ENCODE measurements around the gene CARD9.
A peak's percentile ranks its signal among the peaks of the same experiment; 100 is the strongest.
"Not testable (repeated sequence)": the region's sequence is repeated elsewhere in the genome, so short reads cannot be mapped to it uniquely, and the experiment has no call there.

Gene CARD9, protein sequence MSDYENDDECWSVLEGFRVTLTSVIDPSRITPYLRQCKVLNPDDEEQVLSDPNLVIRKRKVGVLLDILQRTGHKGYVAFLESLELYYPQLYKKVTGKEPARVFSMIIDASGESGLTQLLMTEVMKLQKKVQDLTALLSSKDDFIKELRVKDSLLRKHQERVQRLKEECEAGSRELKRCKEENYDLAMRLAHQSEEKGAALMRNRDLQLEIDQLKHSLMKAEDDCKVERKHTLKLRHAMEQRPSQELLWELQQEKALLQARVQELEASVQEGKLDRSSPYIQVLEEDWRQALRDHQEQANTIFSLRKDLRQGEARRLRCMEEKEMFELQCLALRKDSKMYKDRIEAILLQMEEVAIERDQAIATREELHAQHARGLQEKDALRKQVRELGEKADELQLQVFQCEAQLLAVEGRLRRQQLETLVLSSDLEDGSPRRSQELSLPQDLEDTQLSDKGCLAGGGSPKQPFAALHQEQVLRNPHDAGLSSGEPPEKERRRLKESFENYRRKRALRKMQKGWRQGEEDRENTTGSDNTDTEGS

GRCh38 chr9:136373300-136374182 lies at the start of gene CARD9:
TSS of gene CARD9 (minus strand) at chr9:136373669. CDS start at chr9:136372078, 1,591 bp downstream.
- no peak for DNase-seq

GRCh38 chr9:136422876-136423275 lies 49.4 kb upstream of the CARD9 start:
- no peak for DNase-seq

DNA sequence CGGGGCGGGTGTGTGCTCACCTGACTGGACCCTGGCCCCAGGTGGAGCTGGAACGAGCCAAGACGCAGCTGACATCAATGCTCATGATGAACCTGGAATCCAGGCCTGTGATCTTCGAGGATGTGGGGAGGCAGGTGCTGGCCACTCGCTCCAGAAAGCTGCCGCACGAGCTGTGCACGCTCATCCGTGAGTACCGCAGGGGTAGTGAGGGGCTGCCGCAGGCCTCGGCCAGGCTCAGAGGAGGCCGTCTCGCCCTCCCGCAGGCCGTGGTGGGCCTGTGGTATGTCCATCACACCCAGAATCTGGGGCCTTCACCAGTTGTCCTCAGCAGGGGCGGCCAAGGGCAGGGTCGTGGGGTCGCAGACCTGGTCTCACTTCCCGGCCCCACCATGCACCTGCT lies 48.3 kb upstream of the CARD9 start:
- no peak for DNase-seq

DNA sequence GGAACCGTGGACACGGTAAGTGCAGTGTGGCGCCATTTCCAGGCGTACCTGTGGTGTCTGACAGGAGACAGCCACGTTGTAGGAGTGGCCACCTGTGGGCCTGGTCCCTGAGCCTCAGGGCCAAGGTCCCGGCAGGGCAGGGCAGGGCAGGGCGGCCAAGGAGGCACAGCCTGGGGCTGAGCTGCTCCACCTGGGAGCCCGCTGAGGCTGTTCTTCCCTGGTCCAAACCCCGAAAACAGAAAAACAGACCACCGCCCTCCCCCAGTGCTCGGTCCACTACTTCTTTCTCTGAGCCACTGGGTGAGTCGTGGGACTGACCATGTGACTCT lies 45.6 kb upstream of the CARD9 start:
- no peak for DNase-seq

DNA sequence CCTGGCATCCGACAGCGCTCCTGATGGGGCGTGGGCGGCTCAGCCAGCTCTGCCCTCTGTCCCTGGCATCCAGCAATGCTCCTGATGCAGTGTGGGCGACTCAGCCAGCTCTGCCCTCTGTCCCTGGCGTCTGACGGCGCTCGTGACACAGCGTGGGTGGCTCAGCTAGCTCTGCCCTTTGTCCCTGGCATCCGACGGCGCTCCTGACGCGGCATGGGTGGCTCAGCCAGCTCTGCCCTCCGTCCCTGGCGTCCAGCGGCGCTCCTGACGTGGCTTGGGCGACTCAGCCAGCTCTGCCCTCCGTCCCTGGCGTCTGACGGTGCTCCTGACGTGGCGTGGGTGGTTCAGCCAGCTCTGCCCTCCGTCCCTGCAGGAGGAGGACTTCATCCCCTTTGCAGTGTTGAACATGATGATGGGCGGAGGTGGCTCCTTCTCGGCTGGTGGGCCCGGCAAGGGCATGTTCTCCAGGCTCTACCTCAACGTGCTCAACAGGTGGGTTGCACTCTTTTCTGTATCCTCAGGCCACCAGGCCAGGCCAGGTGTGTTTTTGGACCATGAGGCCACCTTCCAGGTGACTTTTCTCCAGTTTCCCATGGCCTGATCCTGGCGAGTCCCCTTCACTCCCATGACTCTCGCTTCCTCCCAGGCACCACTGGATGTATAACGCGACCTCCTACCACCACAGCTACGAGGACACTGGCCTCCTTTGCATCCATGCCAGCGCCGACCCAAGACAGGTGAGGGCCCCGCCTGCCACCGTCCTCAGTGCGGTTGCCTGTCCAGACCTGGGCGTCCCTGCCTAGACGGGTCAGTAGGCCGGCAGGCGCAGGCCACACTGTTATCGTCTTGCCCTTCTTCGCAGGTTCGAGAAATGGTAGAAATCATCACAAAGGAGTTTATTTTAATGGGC lies 45.0 kb upstream of the CARD9 start:
- DNase-seq: no peak

DNA sequence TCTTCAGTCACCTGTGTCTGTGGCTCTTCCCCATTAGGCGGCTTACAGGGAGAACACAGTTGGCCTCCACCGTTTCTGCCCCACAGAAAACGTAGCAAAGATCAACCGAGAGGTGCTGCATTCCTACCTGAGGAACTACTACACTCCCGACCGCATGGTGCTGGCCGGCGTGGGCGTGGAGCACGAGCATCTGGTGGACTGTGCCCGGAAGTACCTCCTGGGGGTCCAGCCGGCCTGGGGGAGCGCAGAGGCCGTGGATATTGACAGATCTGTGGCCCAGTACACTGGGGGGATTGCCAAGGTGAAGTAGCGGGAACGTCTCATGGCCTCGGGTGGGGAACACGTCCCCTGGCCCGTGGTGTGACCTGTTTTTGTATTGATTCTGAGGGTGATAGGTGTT lies 43.4 kb upstream of the CARD9 start:
- DNase-seq: no peak

- no peak for DNase-seq
These were observed 43.0 kb upstream of the CARD9 start for GRCh38 chr9:136416427-136416826.

DNA sequence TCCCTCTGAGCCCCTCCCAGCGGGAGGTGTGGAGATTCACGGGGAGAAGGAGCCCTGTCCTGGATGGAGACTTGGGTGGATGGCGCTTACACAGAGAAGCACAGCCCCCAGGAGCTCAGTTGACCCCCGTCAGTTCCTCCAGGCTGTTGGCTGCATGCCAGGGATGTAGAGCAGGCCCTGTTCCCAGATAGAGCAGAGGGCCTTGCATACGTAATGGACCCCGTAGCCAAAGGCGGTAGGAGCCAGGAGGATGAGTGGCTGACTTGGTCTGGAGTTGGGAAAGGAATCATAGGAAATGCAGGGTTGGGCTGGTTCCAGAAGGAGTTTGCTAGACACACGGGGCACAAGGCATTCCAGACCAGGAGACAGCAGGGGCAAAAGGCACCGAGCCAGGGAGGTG lies 39.5 kb upstream of the CARD9 start:
- no peak for DNase-seq

- DNase-seq: no peak
These were observed 37.9 kb upstream of the CARD9 start for GRCh38 chr9:136411378-136411777.

DNA sequence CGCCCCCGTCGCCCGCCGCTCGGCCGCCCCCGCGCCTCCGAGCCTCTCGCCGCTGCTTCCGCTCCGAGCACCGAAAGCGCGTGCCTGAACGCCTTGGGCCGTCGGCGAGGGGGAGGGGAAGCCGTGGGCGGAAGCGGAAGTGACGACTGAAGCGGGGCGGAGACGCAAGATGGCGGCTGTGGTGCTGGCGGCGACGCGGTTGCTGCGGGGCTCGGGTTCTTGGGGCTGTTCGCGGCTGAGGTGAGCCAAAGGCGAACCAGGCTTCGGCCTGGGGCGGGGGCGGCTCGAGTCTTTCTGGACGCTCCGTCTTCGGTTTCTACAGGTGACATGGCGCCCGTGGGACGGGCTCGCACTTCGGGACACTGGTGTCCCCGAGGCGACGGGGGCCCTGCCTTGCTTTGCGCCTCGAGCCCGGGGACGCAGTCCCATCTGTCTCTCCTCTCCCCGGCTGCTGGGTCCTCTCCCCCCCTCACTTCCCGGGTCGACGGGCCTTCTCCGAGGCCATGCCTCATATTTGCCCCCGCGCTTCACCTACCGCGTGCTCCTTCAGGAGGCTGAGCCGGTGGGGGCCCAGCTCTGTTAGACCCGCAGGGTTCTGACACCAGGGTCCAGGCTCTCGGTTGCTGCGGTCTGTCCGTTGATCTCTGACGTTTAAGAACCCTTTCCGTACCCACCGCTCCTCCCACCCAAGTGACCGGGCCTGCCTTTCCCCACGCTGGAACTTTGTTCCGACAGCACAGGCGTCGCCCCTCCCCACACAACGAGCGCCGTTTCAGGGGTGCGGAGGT lies 37.2 kb upstream of the CARD9 start, which contains the start of the genes ENTR1 and PMPCA:
Gene ENTR1, minus strand, starts transcription at position 115 of the 788 bp plus-strand sequence. CDS start 217 bp downstream, outside the sequence.
Gene PMPCA, plus strand, starts transcription at position 159 of the 788 bp plus-strand sequence. Its CDS starts 11 bp downstream, at position 170.
- peak; percentile 83 for DNase-seq

DNA sequence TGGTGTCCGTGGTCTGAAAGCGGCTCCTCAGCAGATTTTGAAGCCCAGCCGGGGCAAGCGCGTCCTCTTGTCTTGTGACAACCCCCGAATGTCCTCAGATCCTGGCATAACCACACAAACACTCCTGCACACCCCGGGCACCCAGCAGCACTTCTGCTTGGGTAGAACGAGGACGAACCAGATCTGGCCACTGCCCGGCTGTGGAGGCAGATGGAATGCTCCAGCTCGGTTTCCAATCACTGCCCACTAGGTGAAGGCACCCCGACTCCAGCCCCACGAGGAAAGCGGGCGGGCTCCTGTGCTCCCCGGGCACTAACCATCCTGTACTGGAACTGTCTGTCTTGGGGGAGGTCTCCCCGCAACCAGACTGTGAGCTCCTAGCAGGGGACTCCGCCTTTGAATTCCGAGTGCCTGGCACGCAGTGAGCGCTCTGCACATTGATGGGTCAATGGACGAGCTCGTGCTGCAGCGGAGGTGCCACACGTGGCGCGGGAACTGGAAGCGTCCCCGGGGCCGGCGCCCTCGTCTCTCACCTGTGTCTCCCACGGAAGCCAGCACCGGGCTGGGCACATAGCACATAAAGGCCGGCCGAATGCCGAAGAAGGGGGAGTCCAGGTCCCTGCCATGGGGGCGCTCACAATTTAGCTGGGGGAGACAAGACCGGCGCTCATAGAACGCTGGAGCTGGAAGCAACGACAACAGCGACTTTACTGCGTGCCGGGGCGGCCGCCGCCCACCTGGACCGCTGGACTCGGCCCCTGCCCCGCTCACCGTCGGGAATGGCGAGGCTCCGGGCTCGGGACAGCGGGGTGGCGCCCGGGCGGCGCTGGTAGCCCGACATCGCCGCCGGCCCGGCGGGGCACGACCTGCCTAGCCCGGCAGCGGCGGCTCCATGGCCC lies 36.3 kb upstream of the CARD9 start:
- DNase-seq: no peak

DNA sequence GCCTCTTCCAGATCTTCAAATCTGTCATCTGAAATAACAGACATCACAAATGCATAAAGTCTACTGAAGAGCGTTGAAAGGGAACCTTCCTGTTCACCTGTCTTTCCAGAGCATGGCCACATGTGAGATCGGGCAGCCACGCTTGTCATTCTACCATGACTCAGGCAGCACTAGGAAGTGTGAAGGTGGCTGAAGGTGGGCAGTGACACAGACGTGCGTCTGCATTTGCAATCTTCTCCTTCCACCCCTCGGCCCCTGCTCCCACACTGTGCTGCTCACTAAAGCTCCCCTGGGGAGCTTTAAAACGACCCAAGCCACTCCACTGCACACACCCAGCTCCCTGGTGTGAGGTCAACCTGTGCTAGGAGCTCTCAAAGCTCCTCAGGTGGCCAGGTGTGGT lies 34.4 kb upstream of the CARD9 start:
- no peak for DNase-seq

DNA sequence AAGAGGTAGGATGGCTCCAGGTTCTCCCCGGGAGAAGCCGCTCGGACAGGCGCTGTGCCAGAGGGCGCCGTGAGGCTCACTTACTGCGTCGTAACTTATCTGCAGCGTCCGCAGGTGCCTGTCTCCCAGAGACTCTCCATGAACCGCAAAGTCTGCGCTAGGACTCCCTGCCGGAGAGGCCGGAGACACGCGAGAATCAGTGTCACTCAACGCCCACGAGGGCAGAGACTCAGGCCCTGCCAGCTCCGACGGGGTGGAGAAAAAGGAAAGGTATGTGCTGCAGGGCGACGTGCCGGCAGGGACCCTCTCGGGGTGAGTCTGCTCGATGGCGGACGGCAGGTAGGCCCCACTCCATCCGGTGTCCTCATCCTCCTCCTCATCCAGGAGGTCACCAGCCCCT lies 33.6 kb upstream of the CARD9 start:
- DNase-seq: not testable (repeated sequence)

DNA sequence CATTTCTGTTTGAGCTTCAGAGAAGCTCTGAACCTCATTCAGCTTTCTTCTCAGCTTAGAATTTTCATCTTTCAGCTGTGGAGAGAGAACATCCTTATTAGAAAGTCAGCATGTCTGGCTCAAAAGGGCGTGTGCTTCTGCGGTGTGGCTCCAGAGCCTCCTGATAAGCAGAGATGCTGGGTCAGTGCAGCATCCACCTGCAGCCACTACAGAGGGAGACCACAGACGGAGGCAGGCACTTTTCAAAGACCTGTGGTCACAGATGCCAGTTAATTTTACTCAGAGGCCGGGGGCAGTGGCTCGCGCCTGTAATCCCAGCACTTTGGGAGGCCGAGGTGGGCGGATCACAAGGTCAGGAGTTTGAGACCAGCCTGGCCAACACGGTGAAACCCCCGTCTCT lies 32.4 kb upstream of the CARD9 start:
- not testable (repeated sequence) for DNase-seq

DNA sequence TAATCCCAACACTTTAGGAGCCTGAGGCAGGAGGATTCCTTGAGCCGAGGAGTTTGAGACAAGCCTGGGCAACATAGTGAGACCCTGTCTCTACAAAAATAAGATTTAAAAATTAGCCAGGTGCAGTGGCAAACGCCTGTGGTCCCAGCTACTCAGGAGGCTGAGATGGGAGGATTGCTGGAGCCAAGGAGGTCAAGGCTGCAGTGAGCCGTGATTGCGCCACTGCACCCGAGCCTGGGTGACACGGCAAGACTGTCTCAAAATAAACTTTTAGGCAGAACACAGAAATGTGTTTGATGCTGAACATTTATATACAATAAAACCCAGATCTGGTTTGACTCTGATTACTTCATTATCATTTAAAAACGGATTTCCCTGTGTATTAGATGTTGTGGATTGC lies 32.0 kb upstream of the CARD9 start:
- no peak for DNase-seq

DNA sequence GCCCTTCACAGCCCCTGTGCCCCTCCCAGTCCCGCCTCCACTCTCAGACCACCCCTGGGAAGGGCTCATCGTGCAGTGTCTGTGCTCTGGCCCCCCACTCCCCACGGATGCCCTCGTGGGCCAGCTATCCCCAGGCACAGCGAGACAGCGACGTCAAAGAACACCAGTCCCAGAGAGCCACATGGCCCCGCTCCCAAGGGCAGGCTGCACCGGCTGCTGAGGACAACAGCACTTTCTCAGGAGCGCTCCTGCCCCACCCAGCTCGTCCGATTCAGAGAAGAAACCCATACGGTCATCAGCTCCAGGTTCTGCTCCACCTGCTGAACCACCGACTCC lies 31.3 kb upstream of the CARD9 start:
- no peak for DNase-seq

- DNase-seq: no peak
These were observed 30.7 kb upstream of the CARD9 start for GRCh38 chr9:136403915-136404800.

DNA sequence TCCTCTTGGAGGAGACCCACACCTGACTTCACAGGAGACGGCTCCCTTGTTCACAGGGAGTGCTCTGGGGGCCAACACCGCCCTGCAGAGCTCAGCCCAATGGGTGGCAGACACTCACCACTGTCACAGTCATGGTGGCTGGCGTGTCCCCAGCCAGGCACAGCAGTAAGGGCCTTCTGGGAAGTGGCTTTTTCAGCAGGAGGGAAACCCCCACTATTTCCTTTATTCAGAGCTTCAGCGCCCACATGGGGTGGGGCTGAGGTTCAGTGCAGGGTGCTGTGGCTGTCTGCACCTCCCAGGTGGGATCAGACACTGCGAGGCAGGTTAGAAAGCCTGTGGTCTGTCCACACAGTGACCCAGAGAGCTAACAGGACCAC lies 30.1 kb upstream of the CARD9 start:
- DNase-seq: no peak

GRCh38 chr9:136402067-136402466 lies 28.6 kb upstream of the CARD9 start:
- no peak for DNase-seq

Measured in NCI-H748 treated with DMSO at 0.1 percent for 48 hours (cell line).